Neutrophil (primary cell): Measurements from ENCODE around the gene DNAAF3.

Experiments
- H3K27ac ChIP-seq: fragments of 200-600 bp; sonication (generic); 2 replicates; pipeline ENCODE4 v1.5.1; 2016; ENCODE audit warnings: mild to moderate bottlenecking, moderate library complexity
- H3K27me3 ChIP-seq: fragments of 200-600 bp; sonication (generic); 2 replicates; pipeline ENCODE4 v1.6.0; 2016; ENCODE audit warnings: mild to moderate bottlenecking
- H3K36me3 ChIP-seq: fragments of 200-600 bp; sonication (generic); 2 replicates; pipeline ENCODE4 v1.5.1; 2017
- H3K4me1 ChIP-seq, 2 experiments: fragments of 200-600 bp in 1 of 2; sonication (generic) in 1 of 2; 1 replicate in 1 of 2; 2 replicates in 1 of 2; pipeline versions ENCODE4 v1.5.1 to v1.6.1; 2013 to 2016; ENCODE audit warnings: low read depth in 1 of 2, low read length in 1 of 2, mild to moderate bottlenecking in 1 of 2, moderate library complexity in 1 of 2; ENCODE audit not compliant: control insufficient read depth in 1 of 2, insufficient read depth in 1 of 2
- H3K4me3 ChIP-seq, 2 experiments: fragments of 200-600 bp in 1 of 2; sonication (generic) in 1 of 2; 1 replicate in 1 of 2; 2 replicates in 1 of 2; pipeline ENCODE4 v1.5.1; 2013 to 2016; ENCODE audit warnings: low read depth in 1 of 2, low read length in 1 of 2, mild to moderate bottlenecking in 1 of 2, moderate library complexity in 1 of 2
- H3K9me3 ChIP-seq: fragments of 200-600 bp; sonication (generic); 2 replicates; pipeline ENCODE4 v1.5.1; 2016
- CTCF ChIP-seq: fragments of 200-600 bp; sonication (generic); IDR thresholded peaks from 2 replicates; pipeline ENCODE4 v1.5.1; 2016; ENCODE audit warnings: antibody characterized with exemption

DNAAF3 gene

GRCh38 chr19:55117663-55118391 is 48.6 kb downstream of the DNAAF3 start:
- Histone ChIP-seq H3K9me3 (no peaks in the 10 kb centered on the region), H3K4me1 (peaks cover 39 to 46% of the 10 kb centered on the region in 2 experiments), H3K36me3 (peaks cover 7% of the 10 kb centered on the region), H3K27ac (peak overlapping the region; percentile 88), H3K27me3 (peaks cover 7% of the 10 kb centered on the region), H3K4me3 (peak overlapping the region; percentile 75 to 82)
- TF ChIP-seq CTCF: peak; percentile 50

DNA sequence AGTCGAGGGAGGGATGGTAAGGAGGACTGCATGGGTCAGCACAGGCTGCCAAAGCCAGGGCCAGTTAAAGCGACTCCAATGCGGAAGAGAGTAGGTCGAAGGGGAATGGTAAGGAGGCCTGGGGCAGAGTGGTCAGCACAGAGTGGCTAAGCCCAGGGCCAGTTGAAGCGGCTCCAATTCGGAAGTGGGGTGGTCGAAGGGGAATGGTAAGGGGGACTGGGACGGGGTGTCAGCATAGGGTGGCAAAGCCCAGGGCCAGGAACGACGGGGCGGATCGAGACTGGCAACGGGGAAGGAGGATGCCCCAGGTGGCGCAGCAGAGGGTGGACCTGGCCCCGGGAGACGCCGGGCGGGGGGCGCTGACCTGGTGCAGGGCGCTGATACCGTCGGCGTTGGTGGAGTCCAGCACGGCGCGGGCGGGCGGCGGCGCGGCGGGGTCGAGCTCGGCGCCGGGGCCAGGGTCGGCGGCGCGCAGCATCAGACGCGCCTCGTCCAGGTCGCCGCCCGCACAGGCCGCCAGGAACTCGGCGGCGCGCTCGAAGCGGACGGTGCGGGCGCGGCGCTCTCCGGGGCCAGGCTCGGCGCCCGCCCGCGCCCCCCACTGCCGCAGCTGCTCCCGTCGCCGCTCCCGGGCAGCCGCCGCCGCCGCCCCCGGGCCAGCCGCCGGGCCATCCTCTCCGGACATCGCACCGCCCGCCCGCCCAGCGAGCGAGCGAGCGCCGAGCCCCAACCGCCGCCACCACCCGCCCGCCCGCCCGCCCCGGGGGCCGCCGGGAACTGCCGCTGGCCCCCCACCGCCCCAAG is 49.4 kb downstream of the DNAAF3 start, which contains the start of gene PPP1R12C:
PPP1R12C (minus strand) TSS at position 779 of the 804 bp plus-strand sequence; CDS start at position 685, 94 bp downstream.
- Histone ChIP-seq H3K4me3 (peak within 1 kb of the TSS; percentile 82), H3K27ac (peak within 1 kb of the TSS; percentile 88), H3K36me3 (peaks cover 15% of the 10 kb centered on the region), H3K27me3 (no peaks in the 10 kb centered on the region), H3K4me1 (peaks cover 39 to 46% of the 10 kb centered on the region in 2 experiments), H3K9me3 (no peaks in the 10 kb centered on the region)
- TF ChIP-seq CTCF: no peak

- no peaks in the 10 kb centered on the region for H3K27me3 ChIP-seq
- H3K4me3 ChIP-seq: peak overlapping the region; percentile 82
- H3K27ac ChIP-seq: peak overlapping the region; percentile 88
- H3K4me1 ChIP-seq: peaks cover 39 to 46% of the 10 kb centered on the region in 2 experiments
- no peaks in the 10 kb centered on the region for H3K9me3 ChIP-seq
- no peak for TF ChIP-seq CTCF
- peaks cover 22% of the 10 kb centered on the region for H3K36me3 ChIP-seq
Observed at GRCh38 chr19:55116232-55116858, 50.1 kb downstream of the DNAAF3 start.

GRCh38 chr19:55115446-55116065 is 50.9 kb downstream of the DNAAF3 start:
- Histone ChIP-seq H3K27ac (peak overlapping the region; percentile 88), H3K4me3 (peak overlapping the region; percentile 82), H3K9me3 (no peaks in the 10 kb centered on the region), H3K36me3 (peaks cover 26% of the 10 kb centered on the region), H3K4me1 (peaks cover 39 to 45% of the 10 kb centered on the region in 2 experiments), H3K27me3 (no peaks in the 10 kb centered on the region)
- TF ChIP-seq CTCF: no peak

DNA sequence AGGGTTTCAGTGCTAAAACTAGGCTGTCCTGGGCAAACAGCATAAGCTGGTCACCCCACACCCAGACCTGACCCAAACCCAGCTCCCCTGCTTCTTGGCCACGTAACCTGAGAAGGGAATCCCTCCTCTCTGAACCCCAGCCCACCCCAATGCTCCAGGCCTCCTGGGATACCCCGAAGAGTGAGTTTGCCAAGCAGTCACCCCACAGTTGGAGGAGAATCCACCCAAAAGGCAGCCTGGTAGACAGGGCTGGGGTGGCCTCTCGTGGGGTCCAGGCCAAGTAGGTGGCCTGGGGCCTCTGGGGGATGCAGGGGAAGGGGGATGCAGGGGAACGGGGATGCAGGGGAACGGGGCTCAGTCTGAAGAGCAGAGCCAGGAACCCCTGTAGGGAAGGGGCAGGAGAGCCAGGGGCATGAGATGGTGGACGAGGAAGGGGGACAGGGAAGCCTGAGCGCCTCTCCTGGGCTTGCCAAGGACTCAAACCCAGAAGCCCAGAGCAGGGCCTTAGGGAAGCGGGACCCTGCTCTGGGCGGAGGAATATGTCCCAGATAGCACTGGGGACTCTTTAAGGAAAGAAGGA is 51.8 kb downstream of the DNAAF3 start:
- no peaks in the 10 kb centered on the region for H3K9me3 ChIP-seq
- TF ChIP-seq CTCF: no peak
- no peak overlapping the region for H3K4me3 ChIP-seq
- no peak overlapping the region for H3K27ac ChIP-seq
- H3K36me3 ChIP-seq: peaks cover 35% of the 10 kb centered on the region
- peaks cover 34 to 36% of the 10 kb centered on the region in 2 experiments for H3K4me1 ChIP-seq
- no peaks in the 10 kb centered on the region for H3K27me3 ChIP-seq
